Activated CD4-positive, alpha-beta T cell treated with anti-CD3 and anti-CD28 coated beads, Interleukin-10, Interleukin-2, amounts not matched to agents 100 ng/mL and 50 ng/mL, durations not matched to agents 16 hours and 8 hours (primary cell): Measurements from ENCODE around the gene TOX4.
"Not testable (repeated sequence)": the region's sequence is repeated elsewhere in the genome, so short reads cannot be mapped to it uniquely, and the experiment has no call there.

Experiments used
- DNase-seq: peaks from one replicate; pipeline ENCODE4 v3.0.0-alpha.2; 2020

Gene TOX4

DNA sequence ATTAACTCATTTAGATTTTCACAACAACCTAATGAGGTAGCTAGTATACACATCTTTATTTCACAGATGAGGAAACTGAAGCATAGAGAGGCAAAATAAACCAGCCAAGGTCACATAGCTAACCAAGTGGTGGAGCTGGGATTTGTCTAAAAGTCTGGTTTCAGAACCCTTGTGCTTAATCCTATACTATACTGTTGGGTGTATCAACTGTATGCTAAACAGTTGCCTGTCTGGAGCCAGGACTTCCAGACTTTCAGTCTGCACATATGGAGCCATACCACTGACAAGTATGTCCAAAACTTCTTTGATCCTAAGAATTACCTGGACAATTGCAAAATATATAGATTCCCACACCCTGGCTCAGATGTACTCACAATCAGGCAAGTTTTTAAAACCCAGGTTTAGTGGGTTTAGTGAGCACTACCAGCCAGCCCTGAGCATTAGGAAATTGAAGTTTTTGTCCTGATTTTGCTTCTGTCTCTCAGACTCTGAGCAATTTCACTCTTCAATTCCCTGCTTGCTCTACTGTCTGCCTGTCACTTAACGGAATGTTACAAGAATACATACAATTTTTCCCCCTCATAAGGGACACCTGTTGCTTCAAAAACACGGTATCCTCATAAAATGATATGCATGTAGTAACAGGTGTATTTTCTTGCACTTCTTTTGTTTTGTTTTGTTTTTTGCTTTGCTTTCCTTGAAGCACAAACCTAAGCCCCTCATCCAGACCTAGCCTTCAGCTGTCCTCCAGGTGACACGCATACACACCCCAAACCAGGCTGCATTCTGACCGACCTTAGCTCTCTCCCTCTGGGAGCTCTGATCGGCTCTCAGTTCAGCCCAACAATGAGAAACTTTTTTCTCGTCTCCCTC, 58.8 kb downstream of the TOX4 start:
- no peak for DNase-seq

DNA sequence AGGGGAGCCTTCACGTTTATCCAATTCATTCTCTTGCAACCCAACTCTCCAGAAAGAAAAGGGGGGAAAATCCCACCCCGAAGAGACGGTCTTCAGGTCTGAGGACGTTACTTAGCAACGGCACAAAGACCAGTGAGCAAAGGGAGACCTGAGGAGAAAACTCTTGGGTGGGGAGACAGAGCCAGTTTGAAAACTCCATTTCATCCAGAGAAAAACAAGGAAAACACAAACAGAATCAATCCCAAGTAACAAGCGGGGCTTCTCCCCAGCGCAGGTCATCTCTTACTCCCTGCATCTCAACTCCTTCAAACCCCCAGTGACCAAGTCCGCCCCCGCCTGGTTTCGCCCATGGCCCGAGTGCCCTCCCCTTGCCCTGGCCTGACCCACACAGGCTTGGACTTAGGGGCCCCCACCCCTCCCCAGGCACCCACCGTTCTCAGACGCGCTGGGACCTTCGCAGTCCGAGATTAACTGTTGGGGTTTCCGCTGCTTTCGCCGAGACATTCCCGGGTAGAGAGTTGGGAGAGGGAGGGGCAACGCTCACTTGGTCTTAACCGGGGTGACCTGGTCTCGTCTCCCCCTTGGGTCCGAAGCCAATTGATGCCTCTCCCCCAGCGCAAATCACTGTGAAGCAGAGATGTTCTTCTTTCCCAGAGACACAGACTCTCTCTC, 59.6 kb downstream of the TOX4 start:
- DNase-seq: no peak

DNA sequence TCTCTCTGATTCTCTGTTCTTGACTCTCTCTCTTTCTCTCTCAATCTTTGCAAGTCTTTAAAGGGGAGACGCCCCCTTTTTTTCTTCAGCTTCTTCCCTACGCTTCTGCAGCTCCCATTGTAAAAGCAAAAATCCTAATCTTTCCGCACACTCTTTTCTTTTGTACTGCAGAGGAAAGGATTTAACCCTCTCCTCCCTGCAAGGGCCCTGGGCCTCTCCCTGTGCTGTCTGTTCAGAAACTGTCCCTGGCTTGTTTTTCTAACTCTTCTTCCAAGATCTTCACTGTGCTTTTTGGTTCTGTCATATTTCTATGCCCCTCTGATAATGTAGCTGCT, 60.1 kb downstream of the TOX4 start:
- DNase-seq: no peak

DNA sequence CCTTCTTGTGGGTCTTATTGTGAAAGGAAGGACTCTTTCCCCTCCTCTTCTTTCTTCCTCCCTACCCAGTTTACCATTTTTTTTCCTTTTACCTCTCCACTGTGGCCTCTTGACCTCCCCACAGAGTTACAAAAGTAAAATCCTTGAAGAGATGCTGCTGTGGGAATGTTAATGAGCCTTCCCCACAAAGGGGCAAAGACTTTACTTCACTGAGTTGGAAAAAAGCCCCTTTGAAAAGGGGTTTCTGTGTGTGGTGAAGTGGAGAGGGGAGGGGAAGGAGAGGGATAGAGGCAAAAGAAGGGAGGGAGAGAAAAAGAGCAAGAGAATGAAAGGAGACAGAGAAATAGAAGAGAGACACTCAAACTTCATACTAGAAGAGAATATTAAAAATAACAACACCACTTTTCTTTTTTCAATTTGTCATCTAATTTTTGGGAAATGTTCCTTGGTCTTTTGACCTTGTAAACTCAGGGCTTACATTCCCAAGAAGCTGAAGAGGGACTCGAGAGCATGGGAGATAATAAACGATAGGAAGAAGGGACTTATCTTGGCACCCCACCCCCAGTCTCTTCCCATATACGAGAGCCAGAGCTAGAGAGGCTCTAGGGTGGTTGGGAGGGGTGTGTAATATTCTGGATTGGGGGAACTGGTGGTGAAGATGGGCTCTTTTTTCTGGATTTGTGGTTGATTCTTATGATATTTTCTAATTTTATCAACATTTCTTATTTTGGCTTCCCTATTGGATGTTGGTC, 62.4 kb downstream of the TOX4 start:
- DNase-seq: no peak

DNA sequence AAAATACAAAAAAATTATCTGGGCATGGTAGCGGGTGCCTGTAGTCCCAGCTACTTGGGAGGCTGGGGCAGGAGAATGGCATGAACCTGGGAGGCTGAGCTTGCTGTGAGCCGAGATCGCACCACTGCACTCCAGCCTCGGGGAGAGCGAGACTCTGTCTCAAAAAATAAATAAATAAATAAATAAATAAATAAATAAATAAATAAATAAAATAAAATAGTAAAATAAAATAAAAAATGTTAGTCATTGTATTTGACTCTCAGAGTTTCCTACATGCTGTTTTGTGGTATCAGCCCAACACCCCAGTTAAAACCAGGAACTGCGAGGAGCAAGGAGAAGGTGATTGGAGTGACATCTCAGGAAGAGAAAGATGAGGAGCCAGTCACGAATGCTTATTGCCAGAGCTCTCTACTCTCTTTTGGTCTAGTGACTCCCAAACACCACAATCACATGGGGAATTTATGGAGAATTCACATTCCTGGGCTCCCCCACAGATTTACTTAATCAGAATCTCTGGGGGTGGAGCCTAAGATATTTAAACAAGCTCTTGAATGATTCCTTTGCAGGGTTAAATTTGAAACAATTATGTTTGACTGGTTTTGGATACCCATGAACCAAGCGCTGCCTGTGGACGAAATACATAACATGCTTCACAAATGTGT, 64.5 kb downstream of the TOX4 start:
- DNase-seq: no peak

DNA sequence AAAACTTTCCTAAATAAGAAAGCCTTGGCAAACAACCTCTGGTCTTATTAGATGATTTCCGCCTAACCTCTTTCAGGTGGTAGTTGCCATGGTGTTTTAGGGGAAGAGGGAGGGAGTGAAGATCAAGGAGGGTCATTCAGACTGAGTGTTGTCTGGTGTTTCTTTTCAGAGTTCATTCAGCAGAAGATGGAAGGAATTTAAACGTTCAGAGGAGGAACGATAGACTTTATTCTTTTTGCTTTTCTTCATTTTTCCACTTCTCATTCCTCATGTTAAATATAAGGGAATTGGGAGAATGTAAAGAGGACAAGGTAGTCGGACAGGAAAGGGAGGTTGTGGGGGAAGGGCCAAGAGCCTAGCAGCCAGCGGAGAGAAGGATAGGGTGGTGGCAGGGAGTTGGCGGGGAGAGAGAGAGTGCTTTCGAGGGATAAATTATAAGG, 66.5 kb downstream of the TOX4 start:
- no peak for DNase-seq

DNA sequence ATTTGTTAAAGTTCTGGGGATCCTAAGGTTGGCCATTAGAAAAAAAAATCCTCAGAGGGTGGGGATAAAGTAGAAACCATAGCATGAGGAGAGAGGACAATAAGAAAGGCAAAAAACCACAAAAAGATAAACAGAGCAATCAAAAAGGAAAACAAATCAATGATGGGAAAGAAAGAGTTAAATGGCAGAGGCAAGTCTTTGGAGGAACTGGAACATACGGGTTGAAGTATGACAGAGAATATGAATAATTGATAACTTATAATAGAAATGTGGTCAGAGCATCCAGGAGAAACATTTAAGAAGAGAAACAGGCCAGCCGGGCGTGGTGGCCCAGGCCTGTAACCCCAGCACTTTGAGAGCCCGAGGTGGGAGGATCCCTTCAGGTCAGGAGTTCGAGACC, 67.0 kb downstream of the TOX4 start:
- no peak for DNase-seq

DNA sequence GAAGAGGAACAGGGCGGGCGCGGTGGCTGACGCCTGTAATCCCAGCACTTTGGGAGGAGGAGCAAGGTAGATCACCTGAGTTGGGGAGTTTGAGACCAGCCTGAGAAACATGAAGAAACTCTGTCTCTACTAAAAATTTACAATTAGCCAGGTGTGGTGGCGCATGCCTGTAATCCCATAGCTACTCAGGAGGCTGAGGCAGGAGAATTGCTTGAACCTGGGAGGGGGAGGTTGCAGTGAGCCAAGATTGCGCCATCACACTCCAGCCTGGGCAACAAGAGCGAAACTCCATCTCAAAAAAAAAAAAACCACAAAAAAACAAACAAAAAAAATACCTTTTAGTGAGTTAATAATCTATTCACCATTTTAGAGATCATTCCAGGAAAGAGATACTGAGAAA, 67.6 kb downstream of the TOX4 start:
- DNase-seq: not testable (repeated sequence)
